ENCODE results near the gene MYO5B. TPM values are rescaled to one million over a fixed set of nuclear protein-coding genes. Genes with fewer than 3 reads are reported as not detected.
"Not testable (repeated sequence)": the region's sequence is repeated elsewhere in the genome, so short reads cannot be mapped to it uniquely, and the experiment has no call there.

Gene MYO5B
- total RNA-seq, 2 experiments from 2014 or later, result 0.78 TPM; not detected in 1

- no peaks in the 10 kb centered on the region for H3K27me3 Mint-ChIP-seq
- H3K4me1 Mint-ChIP-seq, result no peaks in the 10 kb centered on the region
- no peak overlapping the region for H3K4me3 Mint-ChIP-seq
- DNase-seq, result no peak
- no peaks in the 10 kb centered on the region for H3K36me3 Mint-ChIP-seq
- no peaks in the 10 kb centered on the region for H3K9me3 Mint-ChIP-seq
- no peak overlapping the region for H3K27ac Mint-ChIP-seq
These were observed 353.4 kb downstream of the MYO5B start for GRCh38 chr18:49841236-49842217.

GRCh38 chr18:49839012-49839411, 355.9 kb downstream of the MYO5B start:
- Mint-ChIP-seq H3K4me1 (no peaks in the 10 kb centered on the region), H3K9me3 (no peaks in the 10 kb centered on the region), H3K36me3 (no peaks in the 10 kb centered on the region), H3K27ac (no peak overlapping the region), H3K4me3 (no peak overlapping the region), H3K27me3 (no peaks in the 10 kb centered on the region)
- DNase-seq, result no peak

GRCh38 chr18:49838381-49838780, 356.6 kb downstream of the MYO5B start:
- H3K27me3 Mint-ChIP-seq, result no peaks in the 10 kb centered on the region
- H3K4me3 Mint-ChIP-seq, result no peak overlapping the region
- no peaks in the 10 kb centered on the region for H3K36me3 Mint-ChIP-seq
- no peak for DNase-seq
- H3K27ac Mint-ChIP-seq, result no peak overlapping the region
- H3K4me1 Mint-ChIP-seq, result no peaks in the 10 kb centered on the region
- H3K9me3 Mint-ChIP-seq, result no peaks in the 10 kb centered on the region

GRCh38 chr18:49837889-49838288, 357.1 kb downstream of the MYO5B start:
- no peaks in the 10 kb centered on the region for H3K36me3 Mint-ChIP-seq
- no peaks in the 10 kb centered on the region for H3K27me3 Mint-ChIP-seq
- no peaks in the 10 kb centered on the region for H3K4me1 Mint-ChIP-seq
- DNase-seq, result no peak
- no peak overlapping the region for H3K4me3 Mint-ChIP-seq
- no peaks in the 10 kb centered on the region for H3K9me3 Mint-ChIP-seq
- H3K27ac Mint-ChIP-seq, result no peak overlapping the region

- DNase-seq, H3K36me3 Mint-ChIP-seq, H3K9me3 Mint-ChIP-seq, H3K27ac Mint-ChIP-seq, H3K27me3 Mint-ChIP-seq, H3K4me3 Mint-ChIP-seq, H3K4me1 Mint-ChIP-seq: not testable (repeated sequence)
These were observed 357.6 kb downstream of the MYO5B start for GRCh38 chr18:49837316-49837835.

- Mint-ChIP-seq H3K27ac (no peak overlapping the region), H3K9me3 (peaks cover 6% of the 10 kb centered on the region), H3K4me1 (no peaks in the 10 kb centered on the region), H3K36me3 (no peaks in the 10 kb centered on the region), H3K27me3 (no peaks in the 10 kb centered on the region), H3K4me3 (no peak overlapping the region)
- no peak for DNase-seq
These were observed 359.5 kb downstream of the MYO5B start for GRCh38 chr18:49835405-49835804.

GRCh38 chr18:49834258-49834657, 360.7 kb downstream of the MYO5B start:
- Mint-ChIP-seq H3K4me1 (no peaks in the 10 kb centered on the region), H3K9me3 (peaks cover 11% of the 10 kb centered on the region), H3K27ac (no peak overlapping the region), H3K36me3 (no peaks in the 10 kb centered on the region), H3K27me3 (no peaks in the 10 kb centered on the region), H3K4me3 (no peak overlapping the region)
- no peak for DNase-seq

- Mint-ChIP-seq H3K4me1 (no peaks in the 10 kb centered on the region), H3K27me3 (no peaks in the 10 kb centered on the region), H3K4me3 (no peak overlapping the region), H3K36me3 (no peaks in the 10 kb centered on the region), H3K27ac (no peak overlapping the region), H3K9me3 (peaks cover 11% of the 10 kb centered on the region)
- no peak for DNase-seq
These were observed 361.1 kb downstream of the MYO5B start for GRCh38 chr18:49833814-49834213.

- DNase-seq, result no peak
- Mint-ChIP-seq H3K27me3 (peaks cover 4% of the 10 kb centered on the region), H3K36me3 (peaks cover 5% of the 10 kb centered on the region), H3K4me3 (no peak overlapping the region), H3K4me1 (no peaks in the 10 kb centered on the region), H3K27ac (no peak overlapping the region), H3K9me3 (peaks cover 23% of the 10 kb centered on the region)
These were observed 362.7 kb downstream of the MYO5B start for GRCh38 chr18:49832221-49832647.

GRCh38 chr18:49827996-49828395, 367.0 kb downstream of the MYO5B start:
- Mint-ChIP-seq H3K4me3 (no peak overlapping the region), H3K27me3 (peaks cover 4% of the 10 kb centered on the region), H3K9me3 (peaks cover 26% of the 10 kb centered on the region)

GRCh38 chr18:49819823-49820671, 374.9 kb downstream of the MYO5B start:
- no peaks in the 10 kb centered on the region for H3K27me3 Mint-ChIP-seq
- H3K27ac Mint-ChIP-seq, result peak overlapping the region; percentile 85
- peak; percentile 34 for DNase-seq
- H3K4me1 Mint-ChIP-seq, result peaks cover 67% of the 10 kb centered on the region
- H3K36me3 Mint-ChIP-seq, result peaks cover 31% of the 10 kb centered on the region
- H3K9me3 Mint-ChIP-seq, result no peaks in the 10 kb centered on the region
- H3K4me3 Mint-ChIP-seq, result peak overlapping the region; percentile 62

More at GRCh38 chr18:49827996-49828395, 367.0 kb downstream of the MYO5B start:
- peaks cover 6% of the 10 kb centered on the region for H3K4me1 Mint-ChIP-seq
- no peak for DNase-seq
- no peak overlapping the region for H3K27ac Mint-ChIP-seq
- H3K36me3 Mint-ChIP-seq, result peaks cover 16% of the 10 kb centered on the region

- Mint-ChIP-seq H3K27me3 (no peaks in the 10 kb centered on the region), H3K36me3 (peaks cover 30% of the 10 kb centered on the region), H3K4me3 (peak overlapping the region; percentile 62), H3K4me1 (peaks cover 72% of the 10 kb centered on the region), H3K27ac (peak overlapping the region; percentile 85), H3K9me3 (no peaks in the 10 kb centered on the region)
- DNase-seq, result no peak
These were observed 375.8 kb downstream of the MYO5B start for GRCh38 chr18:49819071-49819662.

GRCh38 chr18:49817947-49818346, 377.0 kb downstream of the MYO5B start:
- Mint-ChIP-seq H3K27ac (no peak overlapping the region), H3K27me3 (no peaks in the 10 kb centered on the region), H3K4me1 (peaks cover 68% of the 10 kb centered on the region), H3K36me3 (peaks cover 30% of the 10 kb centered on the region), H3K9me3 (no peaks in the 10 kb centered on the region), H3K4me3 (no peak overlapping the region)
- no peak for DNase-seq

- Mint-ChIP-seq H3K27ac (no peak overlapping the region), H3K27me3 (no peaks in the 10 kb centered on the region), H3K4me3 (no peak overlapping the region)
These were observed 379.0 kb downstream of the MYO5B start for GRCh38 chr18:49815927-49816326.

GRCh38 chr18:49814147-49814499, 380.8 kb downstream of the MYO5B start:
- Mint-ChIP-seq H3K27ac (peak overlapping the region; percentile 99), H3K27me3 (no peaks in the 10 kb centered on the region), H3K4me1 (peaks cover 53% of the 10 kb centered on the region), H3K4me3 (peak overlapping the region; percentile 99), H3K36me3 (peaks cover 39% of the 10 kb centered on the region), H3K9me3 (peaks cover 4% of the 10 kb centered on the region)
- peak; percentile 76 for DNase-seq

More at GRCh38 chr18:49815927-49816326, 379.0 kb downstream of the MYO5B start:
- no peak for DNase-seq
- H3K9me3 Mint-ChIP-seq, result no peaks in the 10 kb centered on the region
- H3K4me1 Mint-ChIP-seq, result peaks cover 70% of the 10 kb centered on the region
- peaks cover 32% of the 10 kb centered on the region for H3K36me3 Mint-ChIP-seq

All from activated naive CD8-positive, alpha-beta T cell treated with anti-CD3 and anti-CD28 coated beads for 36 hours (primary cell).